Osteoblast (primary cell): ENCODE measurements around the gene PRMT9. TPM values are rescaled to one million over a fixed set of nuclear protein-coding genes. Genes with fewer than 3 reads are reported as not detected.

ENCODE experiments used
- DNase-seq: peaks from one replicate; pipeline ENCODE4 v3.0.0; 2011; ENCODE audit warnings: low spot score, mixed read lengths; ENCODE audit not compliant: insufficient read length; ENCODE audit errors: missing footprints
- H2AFZ ChIP-seq: 2 replicates; pipeline ENCODE4 v1.6.0; 2011; ENCODE audit warnings: mild to moderate bottlenecking, low read length
- H3K27ac ChIP-seq: 2 replicates; pipeline ENCODE4 v1.5.1; 2011; ENCODE audit warnings: mild to moderate bottlenecking, low read depth, low read length, moderate library complexity
- H3K27me3 ChIP-seq: 2 replicates; pipeline ENCODE4 v1.6.0; 2012; ENCODE audit warnings: mild to moderate bottlenecking, control low read depth, inconsistent platforms, low read length, moderate library complexity; ENCODE audit not compliant: insufficient read depth
- H3K36me3 ChIP-seq: 2 replicates; pipeline ENCODE4 v1.5.1; 2011; ENCODE audit warnings: mild to moderate bottlenecking, low read length, control low read depth, moderate library complexity; ENCODE audit not compliant: insufficient read depth
- H3K4me1 ChIP-seq: 2 replicates; pipeline ENCODE4 v1.5.1; 2011; ENCODE audit warnings: mild to moderate bottlenecking, low read length, control low read depth, moderate library complexity; ENCODE audit not compliant: insufficient read depth
- H3K4me2 ChIP-seq: 2 replicates; pipeline ENCODE4 v1.6.0; 2011; ENCODE audit warnings: mild to moderate bottlenecking, low read length; ENCODE audit not compliant: insufficient read depth
- H3K4me3 ChIP-seq: fragments of 200-600 bp; sonication (generic); 3 replicates; pipeline ENCODE4 v1.5.1; 2012; ENCODE audit warnings: mild to moderate bottlenecking, low read length, inconsistent platforms; ENCODE audit not compliant: insufficient read depth
- H3K79me2 ChIP-seq: 2 replicates; pipeline ENCODE4 v1.6.0; 2012; ENCODE audit warnings: mild to moderate bottlenecking, low read length, control low read depth, inconsistent platforms; ENCODE audit not compliant: insufficient read depth
- H3K9me3 ChIP-seq: 2 replicates; pipeline ENCODE4 v1.5.1; 2011; ENCODE audit warnings: low read depth, low read length, control low read depth
- H4K20me1 ChIP-seq: 2 replicates; pipeline ENCODE4 v1.6.0; 2012; ENCODE audit warnings: mild to moderate bottlenecking, low read length, control low read depth; ENCODE audit not compliant: insufficient read depth
- CTCF ChIP-seq: IDR thresholded peaks from 2 replicates; pipeline ENCODE4 v1.5.1; 2011; ENCODE audit warnings: mild to moderate bottlenecking, low read depth, low read length, moderate library complexity; ENCODE audit errors: extremely low read depth
- total RNA-seq: library from RNA; depleted of rRNA; stranded (reverse); fragments of >200 nt; gene quantifications from 2 replicates; pipeline ENCODE4 v1.2.3, GENCODE V29; 2012

Gene PRMT9
- total RNA-seq, 1 donor = 9.0 TPM

GRCh38 chr4:147605499-147605898 is 78.5 kb downstream of the PRMT9 start:
- Histone ChIP-seq H3K27ac (no peak overlapping the region), H3K79me2 (no peaks in the 10 kb centered on the region), H3K4me2 (no peak overlapping the region), H3K9me3 (no peaks in the 10 kb centered on the region), H2AFZ (no peak overlapping the region), H4K20me1 (no peaks in the 10 kb centered on the region), H3K27me3 (peaks cover 2% of the 10 kb centered on the region), H3K4me3 (no peak overlapping the region), H3K36me3 (no peaks in the 10 kb centered on the region), H3K4me1 (no peaks in the 10 kb centered on the region)
- TF ChIP-seq CTCF = no peak
- DNase-seq = no peak

GRCh38 chr4:147599769-147600168 is 84.2 kb downstream of the PRMT9 start:
- H3K79me2 ChIP-seq = no peaks in the 10 kb centered on the region
- no peaks in the 10 kb centered on the region for H4K20me1 ChIP-seq
- no peak for TF ChIP-seq CTCF
- H3K9me3 ChIP-seq = no peaks in the 10 kb centered on the region
- H3K27ac ChIP-seq = no peak overlapping the region
- no peak overlapping the region for H3K4me3 ChIP-seq
- peak overlapping the region; percentile 9 for H2AFZ ChIP-seq
- peak overlapping the region; percentile 18 for H3K4me2 ChIP-seq
- H3K27me3 ChIP-seq = no peaks in the 10 kb centered on the region
- peaks cover 18% of the 10 kb centered on the region for H3K4me1 ChIP-seq
- no peaks in the 10 kb centered on the region for H3K36me3 ChIP-seq
- peak; percentile 17 for DNase-seq

- Histone ChIP-seq H3K4me1 (peaks cover 18% of the 10 kb centered on the region), H2AFZ (no peak overlapping the region), H3K9me3 (no peaks in the 10 kb centered on the region), H3K79me2 (no peaks in the 10 kb centered on the region), H3K36me3 (no peaks in the 10 kb centered on the region), H4K20me1 (no peaks in the 10 kb centered on the region), H3K4me3 (no peak overlapping the region), H3K27ac (no peak overlapping the region), H3K27me3 (no peaks in the 10 kb centered on the region), H3K4me2 (peak overlapping the region; percentile 18)
- DNase-seq = no peak
- no peak for TF ChIP-seq CTCF
Measured at GRCh38 chr4:147599206-147599605, 84.8 kb downstream of the PRMT9 start.

- peak overlapping the region; percentile 58 for H2AFZ ChIP-seq
- peak overlapping the region; percentile 14 for H3K4me2 ChIP-seq
- H3K4me3 ChIP-seq = no peak overlapping the region
Measured at GRCh38 chr4:147597561-147597960, 86.4 kb downstream of the PRMT9 start.

More at GRCh38 chr4:147597561-147597960, 86.4 kb downstream of the PRMT9 start:
- Histone ChIP-seq H4K20me1 (no peaks in the 10 kb centered on the region), H3K27ac (peak overlapping the region; percentile 33), H3K27me3 (no peaks in the 10 kb centered on the region), H3K79me2 (no peaks in the 10 kb centered on the region), H3K9me3 (no peaks in the 10 kb centered on the region), H3K36me3 (no peaks in the 10 kb centered on the region), H3K4me1 (peaks cover 18% of the 10 kb centered on the region)
- no peak for DNase-seq
- TF ChIP-seq CTCF = no peak
